T-helper 2 cell (primary cell): ENCODE data around the gene TPH1.
A peak's percentile ranks its signal among the peaks of the same experiment; 100 is the strongest.
"Not testable (repeated sequence)": the region's sequence is repeated elsewhere in the genome, so short reads cannot be mapped to it uniquely, and the experiment has no call there.

Source experiments
- DNase-seq, 5 experiments: peaks; one replicate each; pipeline versions ENCODE4 v3.0.0 to v3.0.0-alpha.2; 2012 to 2022

Gene TPH1

GRCh38 chr11:18019650-18020049 is 26.4 kb downstream of the TPH1 start:
- DNase-seq = no peak

- no peak for DNase-seq
Observed at GRCh38 chr11:18016789-18017188, 29.3 kb downstream of the TPH1 start.

GRCh38 chr11:18014876-18015275 is 31.2 kb downstream of the TPH1 start:
- no peak for DNase-seq

- DNase-seq = no peak
Observed at GRCh38 chr11:18013790-18014507, 32.1 kb downstream of the TPH1 start.

- peak; percentile 82 to 97 (median 91) for DNase-seq
Observed at GRCh38 chr11:18012906-18013781, 32.9 kb downstream of the TPH1 start, which contains the start of gene SERGEF. Gene SERGEF, minus strand, starts transcription at chr11:18013047. Its CDS starts 37 bp downstream, at chr11:18013010.

GRCh38 chr11:18012122-18012905 is 33.8 kb downstream of the TPH1 start:
- peak in 3 of 5 experiments; percentile 11 to 32 (median 25) for DNase-seq

GRCh38 chr11:18011633-18012032 is 34.4 kb downstream of the TPH1 start:
- DNase-seq = peak in 1 of 5 experiments; percentile 3

- DNase-seq = peak in 2 of 5 experiments; percentile 5 to 10
Observed at GRCh38 chr11:18010977-18011586, 35.0 kb downstream of the TPH1 start.

- DNase-seq = peak in 2 of 5 experiments; percentile 7 to 10
Observed at GRCh38 chr11:18010121-18010670, 35.9 kb downstream of the TPH1 start.

- no peak for DNase-seq
Observed at GRCh38 chr11:18005376-18006129, 40.5 kb downstream of the TPH1 start.

- DNase-seq = no peak
Observed at GRCh38 chr11:18001191-18001590, 44.9 kb downstream of the TPH1 start.

GRCh38 chr11:18000760-18001159 is 45.3 kb downstream of the TPH1 start:
- no peak for DNase-seq

- DNase-seq = not testable (repeated sequence)
Observed at GRCh38 chr11:18000128-18000527, 45.9 kb downstream of the TPH1 start.
